GM12874 (cell line): Measurements from ENCODE around the gene IZUMO1R.

Experiments
- TF ChIP-seq, protein P1 (sequence below): IDR thresholded peaks from 2 replicates; pipeline ENCODE4 v1.5.1; 2011; ENCODE audit warnings: low read depth, mild to moderate bottlenecking, control low read depth, low read length, moderate library complexity; ENCODE audit not compliant: insufficient read depth

The IZUMO1R gene

DNA sequence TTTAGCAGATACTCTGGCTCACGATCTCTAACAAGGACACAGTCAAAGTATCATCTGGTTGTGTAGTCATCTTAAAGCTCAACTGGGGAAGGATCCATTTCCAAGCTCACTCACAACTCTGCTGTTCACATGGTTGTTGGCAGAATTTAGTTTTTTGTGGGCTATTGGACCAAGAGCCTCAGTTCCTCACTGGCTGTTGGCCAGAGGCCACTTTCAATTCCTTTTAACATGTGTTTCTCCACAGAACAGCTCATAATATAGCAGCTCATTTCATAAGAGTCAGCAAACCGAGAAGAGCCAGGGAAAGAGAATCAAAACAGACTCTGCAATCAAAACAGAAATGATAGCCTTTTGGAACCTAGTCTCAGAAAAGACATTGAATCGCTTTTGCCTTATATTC is 22.6 kb downstream of the IZUMO1R start:
- TF ChIP-seq, protein P1, sequence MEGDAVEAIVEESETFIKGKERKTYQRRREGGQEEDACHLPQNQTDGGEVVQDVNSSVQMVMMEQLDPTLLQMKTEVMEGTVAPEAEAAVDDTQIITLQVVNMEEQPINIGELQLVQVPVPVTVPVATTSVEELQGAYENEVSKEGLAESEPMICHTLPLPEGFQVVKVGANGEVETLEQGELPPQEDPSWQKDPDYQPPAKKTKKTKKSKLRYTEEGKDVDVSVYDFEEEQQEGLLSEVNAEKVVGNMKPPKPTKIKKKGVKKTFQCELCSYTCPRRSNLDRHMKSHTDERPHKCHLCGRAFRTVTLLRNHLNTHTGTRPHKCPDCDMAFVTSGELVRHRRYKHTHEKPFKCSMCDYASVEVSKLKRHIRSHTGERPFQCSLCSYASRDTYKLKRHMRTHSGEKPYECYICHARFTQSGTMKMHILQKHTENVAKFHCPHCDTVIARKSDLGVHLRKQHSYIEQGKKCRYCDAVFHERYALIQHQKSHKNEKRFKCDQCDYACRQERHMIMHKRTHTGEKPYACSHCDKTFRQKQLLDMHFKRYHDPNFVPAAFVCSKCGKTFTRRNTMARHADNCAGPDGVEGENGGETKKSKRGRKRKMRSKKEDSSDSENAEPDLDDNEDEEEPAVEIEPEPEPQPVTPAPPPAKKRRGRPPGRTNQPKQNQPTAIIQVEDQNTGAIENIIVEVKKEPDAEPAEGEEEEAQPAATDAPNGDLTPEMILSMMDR: no peak

DNA sequence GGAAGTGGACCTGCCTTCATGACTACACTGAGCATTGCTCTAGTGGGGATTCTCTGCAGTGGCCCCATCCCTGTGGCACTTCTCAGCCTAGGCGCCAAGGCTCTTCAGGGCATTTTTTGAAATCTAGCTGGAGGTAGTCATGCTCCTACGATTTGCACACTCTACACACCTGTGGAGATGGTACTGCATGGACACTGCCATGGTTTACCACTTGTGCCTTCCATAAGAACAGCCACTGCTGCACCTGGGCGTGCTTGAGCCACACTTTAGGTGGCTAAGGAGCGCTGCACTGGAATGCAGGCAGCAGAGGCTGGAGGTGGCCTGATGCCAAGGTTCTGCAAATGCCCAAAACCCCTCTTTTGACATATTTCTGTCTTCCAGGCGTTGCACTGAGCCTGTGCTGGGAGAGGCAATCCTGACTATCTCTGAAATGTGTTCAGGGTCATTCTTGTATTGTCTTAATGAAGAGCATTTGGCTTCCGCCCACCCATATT is 24.3 kb downstream of the IZUMO1R start:
- TF ChIP-seq, protein P1: no peak

DNA sequence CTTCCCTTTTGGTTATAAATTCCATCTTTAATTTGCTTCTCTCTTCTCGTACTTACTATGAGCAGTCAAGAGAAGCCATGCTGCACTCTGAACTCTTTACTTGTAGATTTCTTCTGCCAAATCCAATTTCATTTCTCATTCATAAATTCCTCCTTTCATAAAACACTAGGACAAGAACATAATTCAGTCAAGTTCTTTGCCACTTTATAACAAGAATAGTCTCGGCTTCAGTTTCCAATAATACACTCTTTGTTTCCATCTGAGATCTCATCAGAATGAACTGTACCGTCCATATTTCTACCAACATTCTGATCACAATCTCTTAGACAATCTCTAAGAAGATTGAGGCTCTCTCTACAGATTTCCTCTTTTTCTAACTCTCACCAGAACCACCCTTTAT is 25.1 kb downstream of the IZUMO1R start:
- TF ChIP-seq, protein P1: no peak

DNA sequence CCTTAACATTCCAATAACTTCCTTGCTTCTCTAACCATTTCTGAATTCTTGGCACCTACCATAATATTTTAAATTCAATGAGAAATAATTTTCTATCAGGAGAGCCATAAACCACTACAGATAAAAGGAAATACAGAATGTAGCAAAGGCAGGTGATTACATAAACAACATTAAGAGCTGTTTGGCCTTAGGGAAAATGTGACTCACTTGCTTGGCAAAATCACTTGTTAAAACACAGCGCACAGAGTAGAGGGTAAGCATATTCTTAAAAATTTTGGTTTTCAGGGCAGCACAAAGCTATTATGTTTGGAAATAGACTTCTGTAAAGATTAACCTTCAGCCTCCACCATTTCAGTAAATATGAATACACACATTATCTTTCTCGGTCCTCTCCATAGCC is 26.4 kb downstream of the IZUMO1R start:
- TF ChIP-seq, protein P1: no peak

DNA sequence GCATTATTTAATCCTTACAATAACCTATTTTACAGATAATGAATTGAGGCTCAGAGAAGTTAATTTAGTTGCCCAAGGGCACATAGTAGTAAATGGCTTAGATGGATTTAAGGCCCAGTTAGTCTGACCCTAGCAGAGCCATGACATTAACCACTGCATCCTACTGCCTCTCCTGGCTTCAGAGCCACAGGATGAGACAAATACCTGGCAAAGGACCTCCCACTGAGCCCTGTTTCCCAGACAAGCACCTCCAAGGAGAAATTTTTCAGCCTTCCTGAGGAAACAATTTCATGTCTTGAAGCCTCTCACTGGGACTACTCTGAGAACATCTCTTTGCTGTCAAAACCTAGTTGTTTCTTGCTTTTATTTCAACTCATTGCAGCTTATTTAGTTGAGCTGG is 28.4 kb downstream of the IZUMO1R start:
- TF ChIP-seq, protein P1: no peak

DNA sequence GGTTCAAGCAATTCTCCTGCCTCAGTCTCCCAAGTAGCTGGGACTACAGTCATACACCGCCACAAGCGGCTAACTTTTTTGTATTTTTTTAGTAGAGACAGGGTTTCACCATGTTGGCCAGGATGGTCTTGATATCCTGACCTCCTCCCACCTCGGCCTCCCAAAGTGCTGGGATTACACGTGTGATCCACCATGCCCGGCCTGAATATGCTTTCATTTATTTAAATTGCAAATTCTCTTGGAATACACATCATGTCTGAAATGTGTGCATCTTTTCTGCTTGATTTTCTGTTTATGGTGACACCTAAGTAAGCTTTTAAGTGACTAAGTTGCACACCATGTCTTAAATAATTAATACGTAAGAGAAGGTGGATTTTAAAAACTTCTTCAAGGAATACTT is 31.7 kb downstream of the IZUMO1R start:
- TF ChIP-seq, protein P1: no peak

- TF ChIP-seq, protein P1: no peak
These were observed 34.3 kb downstream of the IZUMO1R start for GRCh38 chr11:94338651-94339050.
